Endothelial cell of umbilical vein (primary cell): ENCODE results near the gene KIAA1549. TPM values are rescaled to one million over a fixed set of nuclear protein-coding genes. Genes with fewer than 3 reads are reported as not detected.

Experiments used
- BruUV-seq: library from RNA; stranded (reverse); fragments of 400-500 nt; replicated peaks from 2 replicates; lab custom pipeline; 2021; lab: Mats Ljungman, UMichigan
- CTCF ChIA-PET: fragments of 300-600, 350-600 bp; sonication (Branson Sonifier 250); formaldehyde crosslinking; loops from one replicate; lab custom pipeline; 2021; ENCODE audit warnings: antibody characterized with exemption, inconsistent platforms; lab: Charles Lee
- POLR2A ChIA-PET: fragments of 300-600, 350-600 bp; sonication (Branson Sonifier 250); formaldehyde crosslinking; loops from one replicate; lab custom pipeline; 2021; ENCODE audit warnings: antibody characterized with exemption, inconsistent platforms; lab: Charles Lee
- DNase-seq: peaks from one replicate; pipeline ENCODE4 v3.0.0-alpha.2; 2011; ENCODE audit warnings: low read depth, low spot score
- FAIRE-seq: peaks from 2 replicates; lab custom pipeline; 2011; peaks lifted over from hg19 to GRCh38; lab: Jason Lieb, UNC
- H2AFZ ChIP-seq: 2 replicates; pipeline ENCODE4 v1.6.0; 2012; ENCODE audit warnings: low read depth, low read length, control low read depth, inconsistent platforms
- H3K27ac ChIP-seq: 2 replicates; pipeline ENCODE4 v1.5.1; 2011; ENCODE audit warnings: low read depth, mild to moderate bottlenecking, control low read depth, low read length, moderate library complexity; ENCODE audit not compliant: insufficient read depth
- H3K27me3 ChIP-seq, 2 experiments: 2 replicates each; pipeline versions ENCODE4 v1.6.0 to v1.6.1; 2011; ENCODE audit warnings: low read length in 2 of 2, mixed read lengths in 1 of 2; ENCODE audit not compliant: control insufficient read depth in 2 of 2, insufficient read depth in 2 of 2
- H3K36me3 ChIP-seq, 2 experiments: 2 replicates in 1 of 2; 3 replicates in 1 of 2; pipeline ENCODE4 v1.5.1; 2011; ENCODE audit warnings: low read length in 2 of 2, mild to moderate bottlenecking in 1 of 2, moderate library complexity in 1 of 2; ENCODE audit not compliant: control insufficient read depth in 2 of 2, insufficient read depth in 2 of 2; ENCODE audit errors: extremely low read depth in 1 of 2
- H3K4me1 ChIP-seq: 3 replicates; pipeline ENCODE4 v1.5.1; 2011; ENCODE audit warnings: mild to moderate bottlenecking, low read length; ENCODE audit not compliant: control insufficient read depth, insufficient read depth; ENCODE audit errors: extremely low read depth
- H3K4me2 ChIP-seq: 2 replicates; pipeline ENCODE4 v1.6.1; 2011; ENCODE audit warnings: low read length, control low read depth, mixed read lengths; ENCODE audit not compliant: insufficient read depth
- H3K4me3 ChIP-seq, 3 experiments: fragments of 200-600 bp in 1 of 3; sonication (generic), shearing (Covaris generic) in 1 of 3; replicated peaks in 1 of 3; 2 replicates each; pipeline ENCODE4 v1.5.1; 2011 to 2016; ENCODE audit warnings: control low read depth in 3 of 3, low read length in 3 of 3, mild to moderate bottlenecking in 2 of 3, inconsistent platforms in 1 of 3, low read depth in 1 of 3, moderate library complexity in 1 of 3; ENCODE audit not compliant: insufficient read depth in 1 of 3
- H3K79me2 ChIP-seq: 2 replicates; pipeline ENCODE4 v1.6.0; 2012; ENCODE audit warnings: low read length, inconsistent platforms; ENCODE audit not compliant: control insufficient read depth, insufficient read depth
- H3K9ac ChIP-seq: replicated peaks from 2 replicates; pipeline ENCODE3; 2011; ENCODE audit warnings: low read length, control low read depth; ENCODE audit not compliant: insufficient read depth; ENCODE audit errors: extremely low read depth
- H3K9me1 ChIP-seq: replicated peaks from 3 replicates; pipeline ENCODE4 v1.6.0; 2011; ENCODE audit warnings: mild to moderate bottlenecking, low read length; ENCODE audit not compliant: control insufficient read depth, insufficient read depth; ENCODE audit errors: extremely low read depth
- H3K9me3 ChIP-seq: replicated peaks from 2 replicates; pipeline ENCODE4 v1.5.1; 2012; ENCODE audit warnings: low read length, inconsistent platforms; ENCODE audit not compliant: control insufficient read depth, insufficient read depth
- H4K20me1 ChIP-seq: replicated peaks from 2 replicates; pipeline ENCODE3; 2011; ENCODE audit warnings: mild to moderate bottlenecking, low read length; ENCODE audit not compliant: control insufficient read depth, insufficient read depth; ENCODE audit errors: extremely low read depth
- EZH2 ChIP-seq: IDR thresholded peaks from 2 replicates; pipeline ENCODE4 v1.6.1; 2012; ENCODE audit warnings: borderline replicate concordance, low read depth, mild to moderate bottlenecking, moderate library complexity, low read length, inconsistent platforms; ENCODE audit not compliant: severe bottlenecking
- FOS ChIP-seq: IDR thresholded peaks from 2 replicates; pipeline ENCODE4 v1.6.1; 2011; ENCODE audit warnings: mild to moderate bottlenecking, low read length, moderate library complexity, borderline replicate concordance; ENCODE audit not compliant: insufficient read depth
- GATA2 ChIP-seq: IDR thresholded peaks from 2 replicates; pipeline ENCODE4 v1.7.0; 2011; ENCODE audit warnings: low read depth, mild to moderate bottlenecking, moderate library complexity, mixed read lengths, low read length; ENCODE audit not compliant: insufficient read length, insufficient read depth
- JUN ChIP-seq: IDR thresholded peaks from 2 replicates; pipeline ENCODE4 v1.6.1; 2011; ENCODE audit warnings: borderline replicate concordance, low read depth; ENCODE audit not compliant: insufficient read length, insufficient read depth
- MYC ChIP-seq: IDR thresholded peaks from one replicate; pipeline ENCODE4 v1.6.1; 2011; ENCODE audit warnings: mild to moderate bottlenecking, low read depth, low read length
- POLR2AphosphoS5 ChIP-seq: IDR thresholded peaks from 2 replicates; pipeline ENCODE4 v1.6.1; 2012; ENCODE audit warnings: low read depth, mild to moderate bottlenecking, control low read depth, low read length, moderate library complexity; ENCODE audit not compliant: insufficient read depth
- dilution Hi-C: fragments of 300-500 bp; cut with MboI; formaldehyde crosslinking; loops from one replicate; pipeline ENCODE4 v1.15.0; 2019; ENCODE audit warnings: low sequenced_read_pairs; ENCODE audit not compliant: extremely low pct_ligation_motif_present
- intact Hi-C: fragments of 100-400 bp; cut with micrococcal nuclease; formaldehyde crosslinking; loops from one replicate; pipeline ENCODE4 v1.10.0; 2022
- polyA plus RNA-seq, 4 experiments: library from polyadenylated mRNA; depleted of rRNA in 3 of 4; stranded (reverse) in 3 of 4; unstranded in 1 of 4; fragments of >200 nt; gene quantifications; 2 replicates each; pipeline versions ENCODE4 v1.2.1 to v1.2.3, GENCODE V29; 2011 to 2012; ENCODE audit warnings: missing spikeins in 1 of 4
- total RNA-seq: library from RNA; stranded (reverse); gene quantifications from 2 replicates; pipeline ENCODE4 v1.2.3, GENCODE V29; 2021
- TF ChIP-seq, protein P1 (sequence below), 2 donors: IDR thresholded peaks; 1 replicate in 1 of 2; 2 replicates in 1 of 2; pipeline ENCODE4 v1.5.1; 2011; ENCODE audit warnings: low read length in 2 of 2, mild to moderate bottlenecking in 2 of 2, moderate library complexity in 2 of 2, control low read depth in 1 of 2, inconsistent platforms in 1 of 2, low read depth in 1 of 2; ENCODE audit not compliant: insufficient read depth in 1 of 2; ENCODE audit errors: extremely low read depth in 1 of 2
- TF ChIP-seq, protein P2 (sequence below): IDR thresholded peaks from 2 replicates; pipeline ENCODE4 v1.6.1; 2011; ENCODE audit not compliant: insufficient read depth, insufficient read length

KIAA1549 gene
- total and polyA plus RNA-seq, 2 donors (not counting 3 experiments of a cell fraction or from before 2014, with no cell fraction given), result 4.6 to 10.9 TPM

DNA sequence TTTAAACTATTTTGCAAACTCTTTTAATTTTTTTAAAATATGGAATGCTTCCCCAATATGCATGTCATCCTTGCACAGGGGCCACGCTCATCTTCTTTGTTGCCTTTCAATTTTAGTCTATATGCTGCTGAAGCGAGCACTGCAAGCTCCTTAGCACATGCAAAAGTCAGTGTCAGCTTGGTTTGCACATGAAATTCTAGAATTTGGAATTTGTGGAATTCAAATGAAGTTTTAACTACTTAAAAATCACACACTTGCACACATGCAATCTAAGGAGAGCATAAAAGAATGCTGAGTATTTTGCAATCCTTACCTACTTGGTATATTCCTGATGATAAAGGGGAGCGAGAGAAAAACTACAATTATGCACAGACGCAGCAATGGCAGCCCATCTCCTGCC is 104.9 kb downstream of the KIAA1549 start:
- Histone ChIP-seq H3K4me3 (no peak overlapping the region), H3K36me3 (peaks cover 0 to 4% of the 10 kb centered on the region in 2 experiments), H3K4me2 (no peak overlapping the region), H3K4me1 (no peaks in the 10 kb centered on the region), H3K27ac (no peak overlapping the region), H3K9me1 (no peaks in the 10 kb centered on the region), H3K27me3 (no peaks in the 10 kb centered on the region), H4K20me1 (no peaks in the 10 kb centered on the region), H3K79me2 (no peaks in the 10 kb centered on the region), H3K9me3 (no peaks in the 10 kb centered on the region), H2AFZ (no peak overlapping the region), H3K9ac (no peak overlapping the region)
- POLR2A ChIA-PET, result no interaction called here
- no peak for FAIRE-seq
- intact Hi-C loops, result no loop called here
- CTCF ChIA-PET, result interaction anchor here (0.9 to 7.0 kb wide), 2 partner anchors 10 to 39 kb away, joined by 3 to 44 read pairs; no protein-coding TSS in a partner anchor
- DNase-seq, result no peak
- dilution Hi-C loops, result no loop called here
- TF ChIP-seq POLR2AphosphoS5, result no peak
- BruUV-seq, result no TSS peak

DNA sequence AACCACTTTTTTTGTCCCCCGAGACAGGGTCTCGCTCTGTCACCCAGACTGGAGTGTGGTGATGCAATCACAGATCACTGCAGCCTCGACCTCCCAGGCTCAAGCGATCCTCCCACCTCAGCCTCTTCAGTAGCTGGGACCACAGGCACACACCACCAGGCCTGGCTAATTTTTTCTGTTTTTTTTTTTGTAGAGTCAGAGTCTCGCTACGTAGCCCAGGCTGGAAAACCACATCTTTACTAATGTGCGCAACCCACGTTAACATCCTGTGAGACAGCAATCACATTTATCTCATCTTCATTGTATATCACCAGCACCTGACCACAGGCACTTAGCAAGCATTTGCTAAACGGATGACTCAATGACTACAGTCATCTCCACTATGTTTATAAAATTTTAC is 105.4 kb downstream of the KIAA1549 start:
- no peaks in the 10 kb centered on the region for H3K9me1 ChIP-seq
- intact Hi-C loops, result no loop called here
- no peaks in the 10 kb centered on the region for H4K20me1 ChIP-seq
- CTCF ChIA-PET, result interaction anchor here (7.0 kb wide), 1 partner anchor 10 kb away, joined by 44 read pairs; no protein-coding TSS in a partner anchor
- dilution Hi-C loops, result no loop called here
- FAIRE-seq (no peak), DNase-seq (no peak)
- BruUV-seq, result no TSS peak
- no peak overlapping the region for H3K9ac ChIP-seq
- H3K4me3 ChIP-seq, result no peak overlapping the region
- H3K4me1 ChIP-seq, result no peaks in the 10 kb centered on the region
- POLR2A ChIA-PET, result no interaction called here
- no peak overlapping the region for H3K4me2 ChIP-seq
- no peaks in the 10 kb centered on the region for H3K9me3 ChIP-seq
- H3K79me2 ChIP-seq, result no peaks in the 10 kb centered on the region
- no peak overlapping the region for H2AFZ ChIP-seq
- TF ChIP-seq EZH2 (no peak), FOS (no peak), MYC (no peak), GATA2 (no peak), JUN (no peak)
- TF ChIP-seq, protein P1, sequence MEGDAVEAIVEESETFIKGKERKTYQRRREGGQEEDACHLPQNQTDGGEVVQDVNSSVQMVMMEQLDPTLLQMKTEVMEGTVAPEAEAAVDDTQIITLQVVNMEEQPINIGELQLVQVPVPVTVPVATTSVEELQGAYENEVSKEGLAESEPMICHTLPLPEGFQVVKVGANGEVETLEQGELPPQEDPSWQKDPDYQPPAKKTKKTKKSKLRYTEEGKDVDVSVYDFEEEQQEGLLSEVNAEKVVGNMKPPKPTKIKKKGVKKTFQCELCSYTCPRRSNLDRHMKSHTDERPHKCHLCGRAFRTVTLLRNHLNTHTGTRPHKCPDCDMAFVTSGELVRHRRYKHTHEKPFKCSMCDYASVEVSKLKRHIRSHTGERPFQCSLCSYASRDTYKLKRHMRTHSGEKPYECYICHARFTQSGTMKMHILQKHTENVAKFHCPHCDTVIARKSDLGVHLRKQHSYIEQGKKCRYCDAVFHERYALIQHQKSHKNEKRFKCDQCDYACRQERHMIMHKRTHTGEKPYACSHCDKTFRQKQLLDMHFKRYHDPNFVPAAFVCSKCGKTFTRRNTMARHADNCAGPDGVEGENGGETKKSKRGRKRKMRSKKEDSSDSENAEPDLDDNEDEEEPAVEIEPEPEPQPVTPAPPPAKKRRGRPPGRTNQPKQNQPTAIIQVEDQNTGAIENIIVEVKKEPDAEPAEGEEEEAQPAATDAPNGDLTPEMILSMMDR (IDR thresholded peaks at IDR 0.05; ENCODE audit: extremely low read depth in 1 of 2, insufficient read depth in 1 of 2, low read depth in 1 of 2, low read length in 2 of 2), result no peak
- TF ChIP-seq, protein P2, sequence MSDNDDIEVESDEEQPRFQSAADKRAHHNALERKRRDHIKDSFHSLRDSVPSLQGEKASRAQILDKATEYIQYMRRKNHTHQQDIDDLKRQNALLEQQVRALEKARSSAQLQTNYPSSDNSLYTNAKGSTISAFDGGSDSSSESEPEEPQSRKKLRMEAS, result no peak
- peaks cover 0 to 3% of the 10 kb centered on the region in 2 experiments for H3K36me3 ChIP-seq
- no peaks in the 10 kb centered on the region for H3K27me3 ChIP-seq
- no peak overlapping the region for H3K27ac ChIP-seq
